Loucy (cell line): ENCODE results near the gene SLFN12L.

Experiments used
- H2AFZ ChIP-seq: fragments of 200-600 bp; sonication (generic); 2 replicates; pipeline ENCODE4 v1.6.0; 2016; ENCODE audit warnings: antibody characterized with exemption, mild to moderate bottlenecking, low read length, moderate library complexity
- H3F3A ChIP-seq: fragments of 200-600 bp; 2 replicates; pipeline ENCODE4 v1.6.0; 2016; ENCODE audit warnings: antibody characterized with exemption, low read depth, mild to moderate bottlenecking
- H3K27me3 ChIP-seq: fragments of 200-600 bp; sonication (generic); 2 replicates; pipeline ENCODE4 v1.6.1; 2014; ENCODE audit warnings: low read length, mild to moderate bottlenecking; ENCODE audit not compliant: insufficient read depth, poor library complexity, severe bottlenecking
- H3K36me3 ChIP-seq: fragments of 200-600 bp; sonication (generic); 2 replicates; pipeline ENCODE4 v1.6.1; 2016; ENCODE audit warnings: low read length; ENCODE audit not compliant: insufficient read depth
- H3K4me1 ChIP-seq: fragments of 200-600 bp; sonication (generic); 2 replicates; pipeline ENCODE4 v1.5.1; 2014; ENCODE audit warnings: low read length, mild to moderate bottlenecking; ENCODE audit not compliant: insufficient read depth, poor library complexity, severe bottlenecking
- H3K4me2 ChIP-seq: fragments of 200-600 bp; sonication (generic); 2 replicates; pipeline ENCODE4 v1.6.0; 2014; ENCODE audit warnings: antibody characterized with exemption, low read length, low read depth, mild to moderate bottlenecking; ENCODE audit not compliant: poor library complexity, severe bottlenecking
- H3K4me3 ChIP-seq: fragments of 200-600 bp; sonication (generic); 2 replicates; pipeline ENCODE4 v1.5.1; 2014; ENCODE audit warnings: low read length, mild to moderate bottlenecking, mixed read lengths; ENCODE audit not compliant: poor library complexity, severe bottlenecking
- H3K79me2 ChIP-seq: fragments of 200-600 bp; sonication (generic); 2 replicates; pipeline ENCODE4 v1.6.1; 2014; ENCODE audit warnings: low read length; ENCODE audit not compliant: insufficient read depth
- H3K9ac ChIP-seq: fragments of 200-600 bp; sonication (generic); 2 replicates; pipeline ENCODE4 v1.6.0; 2014; ENCODE audit warnings: mild to moderate bottlenecking, low read depth, low read length, moderate library complexity; ENCODE audit not compliant: poor library complexity, severe bottlenecking
- H3K9me2 ChIP-seq: fragments of 200-600 bp; sonication (generic); replicated peaks from 2 replicates; pipeline ENCODE4 v1.6.1; 2016; ENCODE audit warnings: low read depth, low read length, mixed read lengths
- H3K9me3 ChIP-seq: fragments of 200-600 bp; sonication (generic); 2 replicates; pipeline ENCODE4 v1.6.1; 2014; ENCODE audit warnings: mild to moderate bottlenecking, antibody characterized with exemption, low read length, low read depth; ENCODE audit not compliant: insufficient read depth
- H4K20me1 ChIP-seq: fragments of 200-600 bp; sonication (generic); 2 replicates; pipeline ENCODE4 v1.6.0; 2014; ENCODE audit warnings: antibody characterized with exemption, low read length, mild to moderate bottlenecking; ENCODE audit not compliant: insufficient read depth, poor library complexity, severe bottlenecking
- CTCF ChIP-seq: fragments of 200-600 bp; sonication (generic); conservative IDR thresholded peaks from 2 replicates; pipeline ENCODE4 v1.5.1; 2014; ENCODE audit warnings: mild to moderate bottlenecking, antibody characterized with exemption, low read length
- EZH2phosphoT487 ChIP-seq: fragments of 200-600 bp; IDR thresholded peaks from 2 replicates; pipeline ENCODE4 v1.6.1; 2018; ENCODE audit warnings: antibody characterized with exemption, mild to moderate bottlenecking, moderate library complexity, borderline replicate concordance

SLFN12L gene

GRCh38 chr17:35432176-35433074, 105.1 kb downstream of the SLFN12L start, which contains the start of gene SLFN12:
Gene SLFN12 (minus strand): TSS chr17:35432500. CDS start chr17:35423028, 9,472 bp downstream.
- Histone ChIP-seq H2AFZ (peak within 1 kb of the TSS; percentile 97), H3K27me3 (no peaks in the 10 kb centered on the region), H3K79me2 (peaks cover 6% of the 10 kb centered on the region; the same call in 1 of the 2 replicates), H3K9me3 (no peaks in the 10 kb centered on the region), H3K4me3 (peak within 1 kb of the TSS; percentile 82), H3K36me3 (no peaks in the 10 kb centered on the region), H3K4me2 (peak within 1 kb of the TSS; percentile 74), H3K9ac (peak within 1 kb of the TSS; percentile 81), H4K20me1 (no peaks in the 10 kb centered on the region), H3K4me1 (peaks cover 32% of the 10 kb centered on the region), H3F3A (no peaks in the 10 kb centered on the region), H3K9me2 (no peaks in the 10 kb centered on the region)
- TF ChIP-seq EZH2phosphoT487 = no peak
- no peak for TF ChIP-seq CTCF

GRCh38 chr17:35429702-35430101, 107.8 kb downstream of the SLFN12L start:
- Histone ChIP-seq H3K27me3 (no peaks in the 10 kb centered on the region), H3K9ac (no peak overlapping the region)

GRCh38 chr17:35428229-35428628, 109.2 kb downstream of the SLFN12L start:
- peak overlapping the region; percentile 40 for H3K4me2 ChIP-seq
- H3K9me2 ChIP-seq = no peaks in the 10 kb centered on the region
- TF ChIP-seq EZH2phosphoT487 = no peak
- no peak for TF ChIP-seq CTCF

More at GRCh38 chr17:35429702-35430101, 107.8 kb downstream of the SLFN12L start:
- H3K9me2 ChIP-seq = no peaks in the 10 kb centered on the region
- no peaks in the 10 kb centered on the region for H3F3A ChIP-seq
- H2AFZ ChIP-seq = no peak overlapping the region
- peaks cover 6% of the 10 kb centered on the region; the same call in 1 of the 2 replicates for H3K79me2 ChIP-seq
- H3K4me1 ChIP-seq = peaks cover 32% of the 10 kb centered on the region
- H4K20me1 ChIP-seq = no peaks in the 10 kb centered on the region
- H3K36me3 ChIP-seq = no peaks in the 10 kb centered on the region
- no peak for TF ChIP-seq EZH2phosphoT487
- TF ChIP-seq CTCF = no peak
- no peak overlapping the region for H3K4me3 ChIP-seq
- H3K4me2 ChIP-seq = no peak overlapping the region
- no peaks in the 10 kb centered on the region for H3K9me3 ChIP-seq

More at GRCh38 chr17:35428229-35428628, 109.2 kb downstream of the SLFN12L start:
- Histone ChIP-seq H3F3A (no peaks in the 10 kb centered on the region), H4K20me1 (no peaks in the 10 kb centered on the region), H3K27me3 (no peaks in the 10 kb centered on the region), H3K36me3 (no peaks in the 10 kb centered on the region), H3K9me3 (no peaks in the 10 kb centered on the region), H2AFZ (no peak overlapping the region), H3K4me3 (no peak overlapping the region), H3K9ac (no peak overlapping the region), H3K79me2 (peaks cover 6% of the 10 kb centered on the region; the same call in 1 of the 2 replicates), H3K4me1 (peaks cover 29% of the 10 kb centered on the region)
